Occipital lobe (tissue), 2 donors: Measurements from ENCODE around the gene ADAM17. TPM values are rescaled to one million over a fixed set of nuclear protein-coding genes. Genes with fewer than 3 reads are reported as not detected.
"Not testable (repeated sequence)": the region's sequence is repeated elsewhere in the genome, so short reads cannot be mapped to it uniquely, and the experiment has no call there.

Experiments
- DNase-seq: peaks from one replicate; lab custom pipeline; 2025; lab: John Stamatoyannopoulos, UW
- total RNA-seq: library from RNA; depleted of rRNA; stranded (reverse); fragments of >200 nt; gene quantifications from one replicate; pipeline ENCODE4 v1.2.3, GENCODE V29; 2014

ADAM17 gene
- total RNA-seq, 1 donor from 2014 or later, result 31.2 TPM

DNA sequence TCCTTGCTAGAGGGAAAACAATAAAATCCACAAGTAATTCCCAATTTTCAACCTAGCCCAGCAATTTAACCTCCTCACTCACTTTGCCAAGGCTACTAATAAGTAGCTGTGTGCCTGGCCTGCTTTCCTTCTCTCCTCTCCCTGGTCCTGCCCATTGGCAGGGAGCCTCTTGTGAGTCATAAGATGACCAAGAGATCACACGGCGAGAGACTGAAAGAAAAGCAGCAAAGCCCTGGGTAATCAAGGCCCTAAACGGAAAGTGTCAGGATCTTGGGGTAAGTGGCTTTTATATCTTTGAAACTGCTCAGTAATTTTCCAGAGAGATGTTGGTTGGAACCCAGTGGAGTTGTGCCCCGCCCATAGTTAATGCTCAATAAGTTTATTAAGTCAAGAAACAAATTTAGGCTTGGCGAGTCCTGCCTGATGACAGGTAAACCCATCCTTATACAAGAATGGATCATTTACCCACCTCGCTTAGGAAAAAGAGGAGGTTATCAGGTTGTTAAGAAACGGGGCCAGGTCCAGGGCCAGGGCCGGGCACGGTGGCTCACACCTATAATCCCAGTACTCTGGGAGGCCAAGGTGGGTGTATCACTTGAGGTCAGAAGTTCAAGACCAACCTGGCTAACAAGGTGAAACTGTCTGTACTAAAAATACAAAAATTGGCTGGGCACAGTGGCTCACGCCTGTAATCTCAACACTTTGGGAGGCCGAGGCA lies 10.0 kb upstream of the ADAM17 start:
- DNase-seq, result no peak

DNA sequence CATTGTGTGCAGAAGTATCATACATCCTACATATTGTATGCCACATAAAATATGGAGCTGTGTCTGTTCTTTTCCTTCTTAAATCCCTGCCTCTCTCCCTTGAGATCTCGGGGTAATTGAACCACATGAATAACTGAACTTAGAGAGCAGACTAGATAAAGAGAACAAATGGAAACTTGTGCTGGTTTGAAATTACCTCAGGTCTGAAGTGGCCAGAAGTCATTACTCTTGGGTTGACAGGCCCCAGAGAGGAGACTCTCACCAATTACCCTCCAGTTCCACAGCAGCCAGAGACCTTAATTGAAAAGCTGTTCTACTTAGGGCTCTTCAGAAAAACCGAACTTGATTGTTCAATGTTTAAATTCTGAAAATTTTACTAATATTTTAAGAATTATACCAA lies 5.0 kb upstream of the ADAM17 start:
- DNase-seq, result no peak

DNA sequence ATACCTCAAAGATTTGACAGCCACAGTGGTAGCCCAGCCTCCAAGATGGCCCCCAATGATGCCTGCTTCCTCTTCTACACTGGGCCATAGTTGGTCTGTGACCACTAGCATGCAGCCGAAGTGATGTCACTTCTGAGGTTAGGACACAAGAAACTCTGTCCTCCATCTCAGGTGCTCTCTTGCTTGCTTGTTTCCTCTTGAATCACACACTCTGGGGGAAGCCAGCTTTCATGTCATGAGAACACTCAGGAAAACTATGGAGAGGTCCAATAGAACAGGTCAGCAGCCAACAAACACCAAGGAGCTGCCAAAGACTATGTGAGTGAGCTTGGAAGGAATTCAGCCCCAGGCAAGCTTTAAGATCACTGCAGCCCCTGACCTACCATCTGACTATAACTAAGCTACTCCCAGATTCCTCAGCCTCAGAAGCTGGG lies 3.3 kb upstream of the ADAM17 start:
- no peak for DNase-seq

DNA sequence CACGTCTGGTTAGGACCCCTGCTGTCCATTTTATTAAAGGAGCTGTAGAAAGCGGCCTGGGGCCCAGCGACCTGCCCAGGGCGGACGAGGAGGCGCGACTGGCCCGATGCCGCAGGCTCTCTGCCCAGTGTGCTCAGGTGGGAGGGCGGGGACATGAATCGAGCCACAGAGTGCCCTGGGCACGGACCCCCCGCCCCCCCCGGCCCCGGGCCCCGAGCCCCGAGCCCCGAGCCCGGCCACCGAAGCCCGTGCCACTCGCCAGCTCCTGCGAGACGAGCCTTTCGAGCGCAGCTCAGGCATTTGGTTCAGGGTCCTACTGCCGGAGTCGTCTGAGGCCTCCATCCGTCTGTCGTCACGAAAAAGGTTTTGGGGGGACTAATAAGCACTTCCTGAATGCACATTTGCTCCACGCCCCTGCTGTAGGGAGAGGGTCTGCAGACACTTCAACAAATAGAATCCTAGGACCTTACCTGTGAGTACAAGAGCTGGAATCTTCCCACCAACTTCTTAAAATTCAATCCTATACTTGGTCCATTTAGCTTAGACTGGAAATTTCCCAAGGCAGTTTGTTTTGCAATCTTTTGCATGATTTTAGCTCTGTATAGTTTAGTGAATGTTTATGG lies 602 bp upstream of the ADAM17 start:
- DNase-seq, result no peak

DNA sequence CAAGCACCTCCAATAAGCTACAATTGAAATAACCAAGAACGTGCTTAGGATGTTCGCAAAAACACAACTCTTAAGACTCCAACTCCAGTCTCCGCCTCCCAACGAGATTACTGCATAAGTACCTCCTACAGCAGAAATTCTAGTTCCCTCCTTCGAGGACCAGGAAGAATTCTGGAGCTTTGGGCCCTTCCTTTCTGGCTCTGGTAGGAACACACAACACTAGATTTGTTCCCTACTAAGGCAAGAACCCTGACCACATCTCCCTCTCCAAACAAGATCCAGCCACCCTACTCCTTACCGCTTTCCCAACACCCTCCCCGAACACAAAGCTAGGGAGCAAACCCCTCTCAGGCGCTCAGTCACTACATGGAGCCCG lies 721 bp downstream of the ADAM17 start:
- no peak for DNase-seq

DNA sequence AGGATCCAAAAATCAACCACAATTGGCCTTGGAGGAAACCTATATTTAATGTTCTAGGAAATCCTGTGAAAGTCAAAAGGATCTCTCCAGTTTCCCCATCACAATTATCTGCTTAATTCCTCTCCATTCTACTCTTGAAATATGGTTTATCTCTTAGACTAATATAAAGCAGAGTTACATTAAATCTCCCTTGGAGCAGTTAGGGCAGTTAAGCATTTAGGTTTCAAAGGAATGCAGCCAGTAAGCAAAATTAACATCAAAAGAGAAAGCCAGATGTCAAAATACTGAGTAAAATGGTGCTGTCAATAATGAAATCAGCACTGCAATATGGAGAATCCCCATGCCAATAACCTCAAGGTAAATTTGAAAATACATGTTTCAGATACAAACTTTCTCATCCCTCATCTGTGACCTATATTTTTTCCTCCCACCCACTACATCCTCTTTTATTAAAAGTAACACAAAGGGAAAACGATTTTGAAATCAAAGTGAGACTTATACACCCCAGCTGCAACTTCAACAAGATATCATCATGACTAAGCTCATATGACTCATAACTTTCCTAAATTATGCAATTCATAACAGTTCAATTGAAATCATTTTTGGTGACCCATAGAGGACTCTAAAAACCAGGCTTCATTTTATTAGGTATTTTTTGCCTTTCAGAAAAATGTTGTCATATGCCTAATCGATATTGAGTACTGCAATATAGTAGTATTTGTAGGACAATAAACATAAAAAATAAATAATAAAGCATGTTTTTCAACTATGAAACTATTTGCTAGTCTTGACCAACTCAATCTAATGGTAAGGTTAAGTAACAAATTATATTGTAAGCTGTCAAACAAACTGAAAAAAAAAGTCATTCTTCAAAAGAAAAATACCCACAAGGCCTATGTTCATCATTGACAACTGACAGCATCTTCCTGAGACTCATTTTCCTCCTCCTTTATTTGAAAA lies 3.1 kb downstream of the ADAM17 start:
- DNase-seq, result no peak

DNA sequence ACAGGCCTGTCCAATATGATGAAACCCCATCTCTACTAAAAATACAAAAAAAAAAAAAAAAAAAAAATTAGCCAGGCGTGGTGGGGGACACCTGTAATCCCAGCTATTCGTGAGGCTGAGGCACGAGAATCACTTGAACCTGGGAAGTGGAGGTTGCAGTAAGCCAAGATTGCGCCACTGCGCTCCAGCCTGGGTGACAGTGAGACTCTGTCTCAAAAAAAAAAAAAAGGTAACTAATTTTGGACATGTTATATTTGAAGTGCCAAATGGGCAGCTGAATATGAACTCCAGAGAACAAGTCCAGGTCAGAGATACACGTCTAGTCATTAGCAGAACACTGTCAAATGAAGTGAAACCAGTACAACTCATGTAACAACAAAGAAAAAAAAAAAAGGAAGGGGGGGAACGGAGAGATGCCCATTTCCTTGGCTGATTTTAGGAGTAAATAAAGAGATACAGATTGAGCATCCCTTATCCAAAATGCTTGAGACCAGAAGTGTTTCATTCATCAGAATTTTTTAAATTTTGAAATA lies 4.7 kb downstream of the ADAM17 start:
- DNase-seq, result not testable (repeated sequence)

DNA sequence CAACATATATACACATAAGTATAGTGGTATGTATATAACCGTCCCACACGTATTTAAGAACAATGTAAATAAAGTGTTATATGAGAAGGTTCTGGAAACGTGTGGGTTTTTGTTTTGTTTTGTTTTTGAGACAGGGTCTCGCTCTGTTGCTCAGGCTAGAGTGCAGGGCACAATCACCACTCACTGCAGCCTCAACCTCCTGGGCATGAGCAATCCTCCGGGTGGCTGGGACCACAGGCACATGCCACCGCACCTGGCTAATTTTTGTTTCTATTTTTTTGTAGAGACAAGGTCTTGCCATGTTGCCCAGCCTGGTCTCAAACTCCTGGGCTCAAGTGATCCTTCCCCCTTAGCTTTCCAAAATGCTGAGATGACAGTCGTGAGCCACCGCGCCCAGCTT lies 6.2 kb downstream of the ADAM17 start:
- no peak for DNase-seq

DNA sequence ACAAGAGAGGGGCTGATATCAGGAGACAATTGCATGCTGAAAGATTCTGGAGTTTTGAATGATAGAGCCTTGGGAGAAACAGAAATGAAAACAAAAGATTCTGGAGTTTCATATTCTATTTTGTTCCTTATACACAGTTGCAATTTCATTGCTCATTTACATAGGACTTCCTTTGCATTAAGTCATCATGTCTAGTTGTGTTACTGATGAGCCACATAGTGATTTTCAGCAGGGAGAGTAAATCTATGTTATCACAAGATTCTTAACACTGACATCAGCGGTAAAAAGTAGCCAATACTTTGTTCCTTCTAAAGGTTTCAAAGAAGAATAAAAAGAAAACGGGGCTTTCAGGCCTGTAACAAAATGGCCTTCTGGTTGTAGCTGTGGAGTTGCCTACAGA lies 7.1 kb downstream of the ADAM17 start:
- no peak for DNase-seq

DNA sequence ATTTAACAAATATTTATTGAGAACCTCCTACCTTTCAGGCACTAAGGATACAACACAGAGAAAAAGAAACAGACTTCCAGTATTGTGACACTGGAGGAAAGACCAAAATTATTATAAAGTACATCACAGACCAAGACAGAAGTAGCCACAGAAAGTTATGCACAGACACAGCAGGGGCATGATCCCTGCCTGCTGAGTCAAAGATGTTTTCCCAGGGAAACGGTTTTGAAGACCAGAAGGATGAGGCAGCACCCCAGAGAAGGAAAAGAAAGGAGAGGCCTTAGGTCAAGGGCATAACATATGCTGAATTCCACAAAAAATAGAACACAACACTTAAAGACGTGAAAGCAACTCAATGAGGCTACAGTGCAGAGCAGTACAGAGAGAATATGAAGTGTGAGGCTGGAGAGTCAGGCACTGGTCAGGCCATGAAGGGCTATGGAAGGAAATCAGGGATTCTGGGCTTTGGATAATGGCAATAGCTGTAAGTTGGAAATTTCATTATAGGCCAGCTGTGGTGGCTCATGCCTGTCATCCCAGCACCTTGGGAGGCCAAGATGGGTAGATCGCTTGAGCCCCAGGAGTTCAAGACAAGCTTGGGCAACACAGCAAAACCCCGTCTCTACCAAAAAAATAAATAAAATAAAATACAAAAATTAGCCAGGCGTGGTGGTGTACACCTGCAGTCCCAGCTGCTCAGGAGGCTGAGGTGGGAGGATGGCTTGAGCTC lies 8.2 kb downstream of the ADAM17 start:
- DNase-seq, result no peak

DNA sequence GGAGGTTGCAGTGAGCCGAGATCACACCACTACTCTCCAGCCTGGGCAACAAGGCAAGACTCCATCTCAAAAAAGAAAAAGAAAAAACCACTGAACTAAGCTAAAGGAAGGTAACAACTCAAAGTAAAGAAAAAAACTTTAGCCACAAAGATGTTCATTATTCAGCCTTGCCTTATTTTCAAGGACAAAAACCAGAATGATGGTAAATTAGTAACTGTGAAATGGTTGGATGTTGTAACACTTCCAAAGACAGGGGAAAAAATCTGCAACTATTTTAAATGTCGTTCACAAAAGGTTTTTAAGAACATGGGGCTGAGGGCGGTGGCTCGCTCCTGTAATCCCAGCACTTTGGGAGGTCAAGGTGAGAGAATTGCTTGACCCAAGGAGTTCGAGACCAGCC lies 10.1 kb downstream of the ADAM17 start:
- no peak for DNase-seq

DNA sequence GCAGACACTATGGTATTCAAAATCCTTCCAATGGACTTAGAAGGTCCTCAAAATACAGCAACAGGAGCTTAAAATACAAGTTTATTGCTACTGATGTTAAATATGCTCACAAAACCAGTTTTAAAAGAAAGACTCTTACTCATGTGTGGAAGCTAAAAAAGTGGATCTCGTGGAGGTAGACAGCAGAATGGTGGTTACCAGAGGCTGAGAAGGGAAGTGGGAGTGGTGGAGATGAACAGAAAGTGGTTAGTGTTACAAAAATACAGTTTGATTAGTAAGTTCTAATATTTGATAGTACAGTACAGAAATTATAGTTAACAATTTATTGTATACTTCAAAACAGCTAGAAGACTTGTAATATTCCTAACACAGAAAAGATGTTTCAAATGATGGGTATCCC lies 12.1 kb downstream of the ADAM17 start:
- DNase-seq, result no peak

DNA sequence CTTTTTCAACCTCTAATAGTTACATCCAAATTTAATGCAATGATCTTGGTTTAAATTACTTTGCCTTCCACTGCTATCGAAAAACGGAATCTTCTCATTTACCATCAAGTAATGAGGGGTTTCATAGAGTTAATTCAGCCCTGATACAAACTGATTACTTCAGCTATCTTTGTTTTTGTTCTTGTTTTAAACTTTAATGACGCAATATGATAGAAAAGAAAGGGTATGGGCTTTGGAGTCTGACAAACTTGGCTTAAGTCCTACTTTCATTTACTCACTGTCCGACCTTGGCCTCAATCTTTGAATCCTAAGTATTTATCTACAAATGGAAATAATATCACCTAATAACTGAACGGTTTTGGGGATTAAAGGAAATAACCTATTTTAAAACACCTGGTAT lies 16.1 kb downstream of the ADAM17 start:
- no peak for DNase-seq

DNA sequence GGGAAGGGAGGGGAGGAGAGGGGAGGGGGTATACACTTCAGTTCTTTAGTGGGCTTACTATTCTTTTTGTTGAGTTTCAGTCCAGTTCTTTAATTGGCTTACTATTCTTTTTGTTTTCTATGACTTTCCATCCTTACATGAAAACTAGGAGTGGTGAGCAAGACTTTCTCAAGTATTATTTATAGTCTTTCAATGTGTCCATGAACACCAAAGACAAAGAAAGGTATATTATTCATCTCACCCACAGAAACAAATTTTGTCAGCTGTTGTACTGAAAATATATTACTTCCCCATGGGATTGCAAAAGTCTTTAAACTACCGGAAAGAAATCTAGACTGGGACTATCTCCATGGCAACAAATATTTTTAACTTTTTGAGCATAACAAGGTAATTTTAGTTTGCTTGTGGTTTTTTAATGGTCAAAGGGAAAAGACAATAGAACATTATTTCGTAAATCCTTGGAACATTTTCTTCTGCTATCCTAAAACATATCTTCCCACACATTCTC lies 17.6 kb downstream of the ADAM17 start:
- DNase-seq, result no peak

DNA sequence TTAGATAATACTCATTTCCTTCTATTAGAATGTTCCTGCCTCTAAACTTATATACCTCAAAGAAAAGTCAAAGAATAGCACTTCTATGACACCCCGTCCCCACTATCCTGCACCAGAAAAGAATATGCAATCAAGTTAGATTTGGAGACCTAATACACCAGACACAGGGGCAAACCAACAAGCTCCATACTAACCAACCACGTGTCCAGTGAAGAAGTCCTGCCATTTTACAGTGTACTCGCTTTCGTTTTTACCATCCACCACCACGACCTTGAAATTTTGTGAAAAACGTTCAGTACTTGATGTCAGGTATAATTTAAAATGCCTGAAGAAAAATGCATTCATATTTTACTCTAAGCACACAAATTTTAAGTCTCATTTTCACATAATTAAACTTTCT lies 19.1 kb downstream of the ADAM17 start:
- DNase-seq, result no peak

DNA sequence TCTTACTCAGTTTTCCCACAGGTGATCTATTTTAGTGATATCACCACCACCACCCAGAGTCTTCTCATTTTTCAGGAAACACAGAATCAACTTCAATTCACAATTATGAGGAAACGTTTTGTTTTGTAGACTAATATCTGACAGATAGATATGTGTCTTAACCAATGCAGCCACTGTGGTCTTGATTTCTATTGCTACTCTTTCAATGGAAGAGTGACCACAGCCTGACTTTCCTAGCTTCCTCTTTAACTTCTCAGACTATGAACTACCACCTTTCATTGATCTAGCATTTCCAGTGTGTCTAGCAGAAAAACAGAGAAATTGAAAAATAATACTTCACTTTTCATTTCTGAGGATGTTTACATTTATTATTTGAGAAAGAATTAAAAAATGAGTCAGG lies 20.5 kb downstream of the ADAM17 start:
- DNase-seq, result no peak

DNA sequence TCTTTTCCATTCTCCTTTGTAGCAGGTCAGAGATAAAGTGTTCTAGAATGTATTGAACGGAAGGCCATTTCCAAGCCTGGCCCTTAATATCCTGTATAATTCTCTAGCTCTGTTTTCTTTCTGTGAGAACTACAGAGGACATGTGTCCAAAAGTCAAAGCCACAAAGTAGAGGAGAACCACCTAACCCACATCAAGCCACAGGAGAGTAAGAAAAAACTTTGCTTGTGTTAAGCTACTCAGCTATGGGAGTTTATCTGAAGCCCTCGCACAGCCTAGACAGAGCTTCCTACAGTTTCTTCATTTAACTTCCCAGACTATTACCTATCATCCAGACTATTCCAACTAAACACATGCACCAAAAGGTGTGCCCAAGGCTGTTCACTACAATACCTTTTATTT lies 22.0 kb downstream of the ADAM17 start:
- DNase-seq, result no peak

DNA sequence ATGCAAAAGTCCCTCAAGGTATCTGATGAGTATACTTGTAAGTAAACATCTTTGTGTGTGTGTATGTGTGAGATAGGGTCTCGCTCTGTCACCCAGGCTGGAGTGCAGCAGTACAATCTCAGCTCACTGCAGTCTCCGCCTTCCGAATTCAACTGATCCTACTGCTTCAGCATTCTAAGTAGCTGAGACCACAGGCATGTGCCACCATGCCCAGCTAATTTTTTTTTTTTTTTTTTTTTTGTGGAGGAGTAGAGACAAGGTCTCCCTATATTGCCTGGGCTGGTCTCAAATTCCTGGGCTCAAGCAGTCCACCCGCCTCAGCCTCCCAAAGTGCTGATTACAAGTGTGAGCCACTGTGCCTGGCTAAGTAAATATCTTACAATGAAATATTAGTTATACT lies 23.2 kb downstream of the ADAM17 start:
- no peak for DNase-seq

DNA sequence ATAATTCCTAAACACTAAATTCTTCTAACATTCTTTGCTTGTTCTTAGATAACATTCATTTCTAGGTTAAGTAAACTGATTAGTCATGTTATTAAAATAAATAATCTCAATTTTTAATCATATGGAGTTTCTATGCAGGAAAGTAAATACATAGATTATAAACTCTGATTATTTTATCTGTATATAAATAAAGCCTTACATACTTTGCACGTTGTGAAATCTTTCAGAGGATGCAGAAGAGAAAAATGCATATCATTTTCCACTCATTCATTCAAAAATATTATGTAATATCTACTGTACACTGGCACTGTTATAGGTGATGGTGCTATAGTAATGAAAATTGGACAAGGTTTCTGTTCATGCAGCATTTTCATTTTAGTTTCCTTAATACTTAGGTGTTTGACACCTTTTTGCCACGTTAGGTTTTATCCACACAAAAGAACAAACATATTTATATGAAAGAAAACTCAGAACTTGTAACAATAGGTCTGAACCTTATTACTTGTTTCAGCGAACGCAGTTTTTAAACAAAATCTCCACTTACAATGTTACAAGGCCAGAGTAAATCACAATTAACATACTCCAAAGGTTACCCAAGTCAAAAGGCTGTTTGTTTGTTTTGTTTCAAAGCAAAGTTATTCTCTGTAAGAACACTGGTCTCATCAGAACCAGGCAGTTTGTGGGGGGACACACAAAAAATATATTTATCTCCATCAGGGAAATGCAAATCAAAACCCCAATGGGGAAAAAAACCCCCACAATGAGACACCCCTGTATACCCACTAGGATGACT lies 27.4 kb downstream of the ADAM17 start:
- no peak for DNase-seq

DNA sequence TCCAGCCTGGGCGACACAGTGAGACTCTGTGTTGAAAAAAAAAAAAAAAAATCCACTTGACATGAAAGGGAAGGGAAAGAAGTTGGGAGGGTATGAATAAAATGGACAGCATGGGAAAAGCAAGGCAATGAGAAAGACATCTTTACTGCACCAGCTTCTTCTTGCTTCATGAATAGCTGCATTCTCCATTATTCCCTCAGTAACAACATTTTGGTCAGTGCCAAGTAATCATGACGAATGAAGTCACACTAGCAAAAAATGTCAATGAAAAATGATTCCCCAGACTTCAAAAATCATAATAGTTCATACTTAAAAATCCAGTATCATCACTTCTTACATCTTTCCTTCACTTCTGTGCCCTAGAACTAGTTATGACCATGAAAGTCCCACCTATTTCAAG lies 30.4 kb downstream of the ADAM17 start:
- no peak for DNase-seq
